HG03280 (cell line): Measurements from ENCODE around the gene TMTC4.
"Not testable (repeated sequence)": the region's sequence is repeated elsewhere in the genome, so short reads cannot be mapped to it uniquely, and the experiment has no call there.

ENCODE experiments used
- ATAC-seq: cut with Tn5 transposase; IDR thresholded peaks from one replicate; pipeline ENCODE4 v1.9.1; 2021; ENCODE audit warnings: mild to moderate bottlenecking, moderate library complexity; ENCODE audit not compliant: unreplicated experiment

TMTC4 gene

DNA sequence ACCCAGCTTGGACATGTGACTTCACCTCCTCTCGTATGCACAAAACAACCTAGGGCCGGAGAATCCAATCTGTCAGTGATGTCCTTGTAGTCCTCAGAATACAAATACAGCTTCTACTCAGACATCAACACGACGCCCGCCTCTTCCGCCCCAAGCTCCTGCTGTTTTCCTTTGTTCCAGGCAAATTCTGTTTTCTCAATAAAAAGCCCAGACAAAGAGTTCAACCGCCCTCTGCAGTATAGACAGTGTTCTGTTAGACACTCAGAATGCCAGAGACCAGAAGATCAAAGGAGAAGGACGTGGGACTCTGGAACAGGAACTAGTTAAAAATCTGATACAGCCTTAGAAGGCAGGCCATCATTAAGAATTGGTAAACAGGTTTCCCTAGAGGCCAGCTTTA lies 44.0 kb downstream of the TMTC4 start:
- no peak for ATAC-seq

DNA sequence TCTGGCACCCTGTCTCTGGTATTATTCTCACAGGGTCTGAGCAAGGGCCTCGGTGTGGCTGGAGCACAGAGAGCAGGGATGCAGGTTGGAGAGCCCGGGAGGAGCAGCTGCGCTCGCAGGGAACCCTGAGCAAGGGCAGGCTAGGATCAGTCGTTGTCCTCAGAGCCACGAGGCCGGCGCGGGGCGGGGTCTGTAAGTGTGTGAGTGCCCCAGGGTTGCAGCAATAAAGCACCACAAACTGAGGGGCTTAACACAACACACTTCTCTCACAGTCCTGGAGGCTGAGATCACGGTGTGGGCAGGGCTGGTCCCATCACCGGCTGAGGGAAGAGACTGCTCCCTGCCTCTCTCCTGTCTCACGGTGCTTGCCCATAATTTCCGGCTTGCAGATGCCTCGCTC lies 47.5 kb downstream of the TMTC4 start:
- ATAC-seq = no peak

DNA sequence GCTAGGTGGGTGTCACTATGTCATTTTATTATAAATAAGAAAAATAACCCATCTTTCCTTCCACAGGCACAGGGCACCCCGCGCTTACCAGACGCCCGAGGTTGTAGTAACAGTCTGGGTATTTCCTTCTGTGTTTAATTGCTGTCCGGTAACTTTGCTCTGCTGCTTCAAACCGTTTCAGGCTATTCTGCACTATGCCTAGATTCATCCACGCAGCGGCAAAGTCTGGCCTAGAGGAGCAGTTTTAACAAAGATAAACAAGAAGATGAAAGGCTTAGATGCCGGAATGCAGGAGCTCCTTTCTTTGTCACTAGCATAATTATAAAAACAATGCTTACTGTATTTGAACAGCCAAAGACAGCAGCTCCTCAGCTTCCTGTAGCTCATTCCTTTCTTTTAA lies 49.1 kb downstream of the TMTC4 start:
- no peak for ATAC-seq

DNA sequence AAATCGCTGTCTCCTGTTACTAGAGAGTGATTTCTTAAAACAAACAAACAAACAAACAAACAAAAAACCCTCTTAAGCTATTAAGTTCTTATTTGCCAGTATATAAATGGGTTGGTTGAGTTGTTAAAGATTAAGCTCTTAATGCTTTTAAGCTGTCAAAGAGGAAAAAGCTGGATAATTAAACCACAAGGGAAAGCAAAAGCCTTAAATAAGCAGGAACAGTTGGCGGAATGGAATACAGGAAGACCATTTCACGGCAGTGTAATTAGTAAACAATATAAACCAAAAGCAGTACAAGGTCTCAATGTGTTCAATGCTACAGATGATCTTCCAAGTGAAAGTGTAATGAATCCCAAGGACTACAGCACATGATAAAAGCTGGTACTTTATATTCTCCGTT lies 53.8 kb downstream of the TMTC4 start:
- no peak for ATAC-seq

DNA sequence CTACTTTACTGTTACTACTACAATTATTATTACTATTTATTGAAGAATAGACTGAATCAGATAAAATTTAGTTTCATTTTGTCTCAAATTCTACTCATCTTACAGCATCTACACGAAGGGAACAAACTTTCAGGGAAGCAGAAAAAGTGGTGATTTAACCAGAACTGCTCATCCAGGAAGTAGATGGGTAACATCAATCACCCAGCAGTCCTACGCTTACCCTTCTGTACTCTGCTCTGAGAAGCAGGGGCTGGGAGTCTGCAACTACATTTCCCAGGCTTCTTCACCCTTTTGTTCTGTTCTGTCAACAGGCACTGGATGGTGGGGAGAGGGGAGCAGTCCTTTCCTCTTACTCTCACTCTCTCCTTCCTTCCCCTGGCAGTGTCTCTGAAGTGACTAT lies 54.7 kb downstream of the TMTC4 start:
- ATAC-seq = no peak

DNA sequence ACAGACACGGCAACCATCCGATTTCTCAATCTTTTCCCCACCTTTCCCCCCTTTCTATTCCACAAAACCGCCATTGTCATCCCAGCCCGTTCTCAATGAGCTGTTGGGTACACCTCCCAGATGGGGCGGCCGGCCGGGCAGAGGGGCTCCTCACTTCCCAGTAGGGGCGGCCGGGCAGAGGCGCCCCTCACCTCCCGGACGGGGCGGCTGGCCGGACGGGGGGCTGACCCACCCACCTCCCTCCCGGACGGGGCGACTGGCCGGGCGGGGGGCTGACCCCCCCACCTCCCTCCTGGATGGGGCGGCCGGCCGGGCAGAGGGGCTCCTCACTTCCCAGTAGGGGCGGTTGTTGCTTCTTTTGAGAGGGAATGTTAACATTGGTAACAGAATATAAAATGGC lies 55.7 kb downstream of the TMTC4 start:
- ATAC-seq = not testable (repeated sequence)

- no peak for ATAC-seq
These were observed 61.6 kb downstream of the TMTC4 start for GRCh38 chr13:100613031-100613430.

GRCh38 chr13:100611678-100612492 lies 62.7 kb downstream of the TMTC4 start:
- ATAC-seq = no peak

DNA sequence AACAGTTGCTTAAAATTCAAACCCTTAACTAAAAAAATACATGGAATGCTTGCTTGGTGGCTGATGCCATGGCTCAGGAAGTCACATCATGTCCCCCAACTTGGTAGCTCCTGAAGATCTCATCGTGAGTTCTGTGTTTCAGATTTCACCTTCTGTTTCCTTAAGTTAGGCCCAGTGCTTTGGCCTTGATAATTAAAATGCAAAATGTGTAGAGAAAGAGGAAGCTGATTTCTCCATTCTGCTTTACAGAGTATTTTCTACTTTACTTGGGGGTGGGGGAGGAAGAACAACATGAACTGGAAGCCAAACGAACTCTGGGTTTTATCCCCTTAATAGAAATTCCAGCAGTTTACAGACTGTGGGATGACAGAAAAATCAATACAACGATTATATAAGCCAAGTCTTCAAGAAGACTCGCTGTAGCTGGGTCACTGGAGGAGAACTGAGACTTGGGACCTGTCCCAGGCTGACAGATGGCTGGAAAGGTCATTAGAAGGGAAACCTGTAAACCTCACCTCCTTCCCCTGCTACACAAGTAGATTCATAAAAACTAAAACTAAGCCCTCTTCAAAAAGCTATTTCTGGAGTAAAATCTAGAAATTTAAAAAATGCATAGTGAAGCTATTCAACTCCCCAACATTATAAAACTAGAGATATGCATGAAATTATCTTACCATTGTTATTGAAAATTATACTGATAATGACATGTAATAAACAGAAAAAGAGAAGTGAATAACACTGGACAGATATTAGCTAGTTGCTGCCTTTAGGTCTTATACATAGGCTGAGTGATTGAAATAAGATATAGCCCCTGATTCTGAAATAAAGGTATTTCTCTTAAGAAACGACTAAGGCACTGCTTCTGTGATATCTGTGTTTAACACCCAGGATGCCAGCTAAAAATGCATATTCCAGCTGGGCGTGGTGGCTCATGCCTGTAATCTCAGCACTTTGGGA lies 63.9 kb downstream of the TMTC4 start:
- peak; percentile 48 for ATAC-seq

- peak; percentile 83 for ATAC-seq
These were observed 65.7 kb downstream of the TMTC4 start for GRCh38 chr13:100608906-100609305.

- no peak for ATAC-seq
These were observed 66.1 kb downstream of the TMTC4 start for GRCh38 chr13:100608489-100608888.

DNA sequence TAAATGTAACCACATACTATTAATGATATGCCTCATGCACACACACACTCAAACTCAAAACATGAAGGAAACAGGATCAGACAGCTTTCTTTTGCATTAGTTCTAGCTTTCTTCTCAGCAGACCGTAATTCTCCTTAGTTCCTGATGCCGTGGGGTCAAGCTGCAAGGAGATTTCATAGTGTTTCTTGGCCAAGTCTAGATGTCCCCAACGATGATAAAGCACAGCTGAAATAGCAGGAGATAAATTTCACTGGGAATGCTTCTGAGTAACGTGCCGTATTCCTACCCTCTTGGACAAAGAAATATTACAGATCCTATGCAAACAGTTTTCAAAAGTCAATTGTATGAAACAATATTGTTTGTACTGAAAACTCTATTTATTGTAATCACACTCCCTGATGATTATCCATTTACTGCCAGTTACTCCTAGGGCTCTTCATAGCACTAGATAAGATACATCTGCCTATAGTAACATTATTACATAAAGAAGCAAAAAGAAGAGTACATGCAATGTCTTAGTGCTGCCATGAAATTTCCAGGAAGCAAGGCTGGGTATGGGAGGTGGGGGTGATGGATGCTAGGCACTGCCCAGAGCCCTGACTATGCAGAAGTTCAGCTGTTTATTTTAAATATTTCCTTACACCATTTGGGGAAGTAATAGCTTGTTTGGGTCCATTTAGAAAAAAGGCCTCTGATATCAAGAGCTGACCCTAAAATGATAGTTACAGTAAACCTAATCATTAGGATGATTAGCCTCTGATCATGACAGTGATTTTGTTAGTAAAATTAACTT lies 69.5 kb downstream of the TMTC4 start:
- no peak for ATAC-seq

DNA sequence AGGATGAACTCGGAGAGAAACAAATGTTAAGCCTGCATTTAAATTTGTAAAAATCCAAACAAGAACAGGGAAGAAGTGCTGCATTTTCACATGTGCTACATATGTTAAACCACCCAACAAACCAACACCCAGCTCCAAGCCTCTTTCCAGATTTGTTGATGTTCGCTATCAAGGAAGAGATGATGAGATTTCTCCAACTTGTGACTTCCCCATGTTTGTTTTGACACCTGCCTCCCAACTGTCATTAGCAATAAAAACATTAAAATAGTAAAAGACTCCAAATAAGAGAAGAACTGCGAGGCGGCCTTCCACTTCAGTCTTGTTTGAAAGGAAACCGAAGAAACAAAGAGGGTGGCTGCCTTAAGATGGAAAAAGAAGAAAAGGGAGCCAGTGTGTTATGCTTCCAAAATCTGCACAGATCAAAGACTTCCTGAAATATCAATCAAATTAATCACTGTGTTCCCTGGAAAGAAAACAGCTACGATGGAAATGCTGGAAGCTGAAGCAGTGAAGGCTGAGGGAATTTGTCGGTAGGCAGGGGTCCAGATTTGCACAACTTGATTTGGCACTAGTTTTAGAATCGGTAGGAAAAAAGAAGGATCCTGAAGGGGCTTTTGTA lies 72.0 kb downstream of the TMTC4 start:
- ATAC-seq = no peak

DNA sequence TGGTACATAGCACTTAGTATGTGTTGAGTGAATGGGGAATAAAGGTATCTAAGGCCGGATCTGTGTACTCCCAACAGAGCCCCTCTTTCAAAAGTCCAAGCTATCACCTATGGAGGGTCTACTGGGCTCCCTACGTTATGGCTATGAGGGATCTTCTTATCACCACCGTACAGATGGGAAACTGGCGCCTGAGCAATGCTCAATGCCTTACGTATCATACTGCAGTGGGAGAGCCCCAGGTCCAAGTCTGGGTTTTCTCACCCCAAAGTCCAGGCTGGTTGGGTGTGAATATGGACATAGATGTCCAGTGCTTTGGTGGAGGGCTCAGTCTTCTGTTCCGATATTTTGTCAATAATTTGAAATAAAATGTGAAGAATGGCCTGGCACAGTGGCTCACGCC lies 72.9 kb downstream of the TMTC4 start:
- ATAC-seq = no peak

DNA sequence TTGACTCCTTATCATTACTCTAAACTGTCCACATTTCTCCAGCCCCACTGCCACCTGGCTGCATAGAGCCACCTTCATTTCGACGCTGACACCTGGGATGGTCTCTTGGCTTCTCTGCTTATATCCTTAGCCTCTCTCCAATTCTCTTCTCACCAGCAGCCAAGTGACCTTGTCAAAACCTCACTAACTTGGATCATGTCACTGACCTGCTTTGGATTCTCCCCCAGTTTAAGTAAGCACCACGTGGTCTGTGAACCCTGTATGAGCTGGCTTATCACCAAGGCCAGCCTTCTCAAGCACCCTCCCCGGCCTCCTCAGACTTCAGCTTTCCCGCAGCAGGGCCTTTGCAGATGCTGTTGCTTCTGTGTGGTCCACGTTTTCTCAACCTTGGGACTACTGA lies 73.7 kb downstream of the TMTC4 start:
- ATAC-seq = no peak

- no peak for ATAC-seq
These were observed 74.1 kb downstream of the TMTC4 start for GRCh38 chr13:100600461-100600860.

- no peak for ATAC-seq
These were observed 77.3 kb downstream of the TMTC4 start for GRCh38 chr13:100597253-100597652.

GRCh38 chr13:100596516-100596915 lies 78.1 kb downstream of the TMTC4 start:
- no peak for ATAC-seq

GRCh38 chr13:100594731-100595130 lies 79.9 kb downstream of the TMTC4 start:
- ATAC-seq = no peak

DNA sequence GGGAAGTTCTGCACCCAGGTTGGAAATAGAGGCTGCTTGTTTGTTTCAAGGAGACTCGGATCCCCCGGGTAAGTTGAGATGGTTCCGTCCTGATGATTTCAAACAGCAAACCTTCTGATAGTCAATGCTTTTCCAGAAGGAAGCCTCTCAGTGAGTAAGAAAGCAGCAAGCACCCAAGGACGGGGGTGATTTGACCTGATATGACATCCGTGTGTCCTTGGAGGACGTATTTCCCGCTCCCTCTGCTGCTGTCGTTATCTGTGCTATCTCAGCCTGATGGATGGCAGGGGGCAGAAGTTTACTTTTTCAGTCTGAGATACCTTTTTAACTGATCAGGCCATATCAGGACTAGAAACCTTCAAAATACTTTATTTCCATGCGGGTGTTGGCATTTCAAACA lies 80.3 kb downstream of the TMTC4 start:
- ATAC-seq = no peak
